ENCODE results near the gene INTS13. TPM values are rescaled to one million over a fixed set of nuclear protein-coding genes. Genes with fewer than 3 reads are reported as not detected.

INTS13 gene
- total RNA-seq, 1 experiment from 2014 or later: 50.5 TPM

- Histone ChIP-seq H3K9me3 (ENCODE audit: control insufficient read depth in 1 of 2, insufficient read depth in 1 of 2, low read depth in 1 of 2, low read length in 2 of 2) (no peaks in the 10 kb centered on the region), H3K27me3 (ENCODE audit: insufficient read depth, low read length) (no peaks in the 10 kb centered on the region), H3K9me2 (ENCODE audit: insufficient read depth) (no peaks in the 10 kb centered on the region), H3K36me3 (ENCODE audit: control insufficient read depth in 1 of 2, insufficient read depth in 2 of 2, low read length in 2 of 2) (peaks cover 10 to 13% of the 10 kb centered on the region in 2 experiments), H3K27ac (ENCODE audit: low read depth, low read length) (no peak overlapping the region), H4K20me1 (ENCODE audit: insufficient read depth) (no peaks in the 10 kb centered on the region), H3K4me1 (ENCODE audit: control insufficient read depth in 1 of 2, insufficient read depth in 2 of 2, low read length in 2 of 2) (no peaks in the 10 kb centered on the region), H3K9ac (ENCODE audit: low read length) (no peak overlapping the region), H3K4me2 (ENCODE audit: low read length) (no peak overlapping the region), H3K4me3 (replicated peaks in 1 of 2; ENCODE audit: low read depth in 1 of 2, low read length in 2 of 2) (no peak overlapping the region), H2AFZ (ENCODE audit: low read depth, low read length, poor library complexity, severe bottlenecking) (no peak overlapping the region), H3K79me2 (ENCODE audit: insufficient read depth, low read length) (peaks cover 57% of the 10 kb centered on the region)
- CTCF ChIA-PET: no interaction called here
- TF ChIP-seq RAD21 (IDR thresholded peaks at IDR 0.05; ENCODE audit: low read depth): no peak
- TF ChIP-seq TCF7L2 (IDR thresholded peaks at IDR 0.05; ENCODE audit: borderline replicate concordance, extremely low read depth, insufficient read depth, insufficient read length): no peak
- no peak for TF ChIP-seq ATF3 (IDR thresholded peaks at IDR 0.05)
- no peak for TF ChIP-seq POLR2A (IDR thresholded peaks at IDR 0.05; ENCODE audit: borderline replicate concordance, extremely low read depth, insufficient read depth, insufficient read length)
- ATAC-seq: no peak
- RAD21 ChIA-PET (ENCODE audit: low non-redundant PET in 1 of 2, low total read pairs in 2 of 2, uncharacterized antibody in 2 of 2, unreplicated experiment in 2 of 2): no interaction called here
- no TSS peak for BruUV-seq (replicated peaks)
- no peak for DNase-seq (ENCODE audit: low read depth, low spot score)
- intact Hi-C loops (cut with micrococcal nuclease): no loop called here
- POLR2A ChIA-PET: no interaction called here
These were observed 16.2 kb upstream of the INTS13 start for GRCh38 chr12:26954027-26954426.

GRCh38 chr12:26953447-26953846, 15.7 kb upstream of the INTS13 start:
- H3K4me2 ChIP-seq (ENCODE audit: low read length): no peak overlapping the region
- ATAC-seq: no peak
- H3K9me2 ChIP-seq (ENCODE audit: insufficient read depth): no peaks in the 10 kb centered on the region
- H2AFZ ChIP-seq (ENCODE audit: low read depth, low read length, poor library complexity, severe bottlenecking): no peak overlapping the region
- H3K9ac ChIP-seq (ENCODE audit: low read length): no peak overlapping the region
- peaks cover 63% of the 10 kb centered on the region for H3K79me2 ChIP-seq (ENCODE audit: insufficient read depth, low read length)
- H3K36me3 ChIP-seq (ENCODE audit: control insufficient read depth in 1 of 2, insufficient read depth in 2 of 2, low read length in 2 of 2): peaks cover 10 to 13% of the 10 kb centered on the region in 2 experiments
- H3K4me1 ChIP-seq (ENCODE audit: control insufficient read depth in 1 of 2, insufficient read depth in 2 of 2, low read length in 2 of 2): no peaks in the 10 kb centered on the region
- no peak overlapping the region for H3K27ac ChIP-seq (ENCODE audit: low read depth, low read length)
- 0 out of 4 replicates have a peak, but pooled peaks cover 0 to 5% of the 10 kb centered on the region in 2 experiments for H3K9me3 ChIP-seq (ENCODE audit: control insufficient read depth in 1 of 2, insufficient read depth in 1 of 2, low read depth in 1 of 2, low read length in 2 of 2)
- H3K27me3 ChIP-seq (ENCODE audit: insufficient read depth, low read length): no peaks in the 10 kb centered on the region
- POLR2A ChIA-PET: no interaction called here
- no peak for DNase-seq (ENCODE audit: low read depth, low spot score)
- RAD21 ChIA-PET (ENCODE audit: low non-redundant PET in 1 of 2, low total read pairs in 2 of 2, uncharacterized antibody in 2 of 2, unreplicated experiment in 2 of 2): no interaction called here
- CTCF ChIA-PET: no interaction called here
- no peak overlapping the region for H3K4me3 ChIP-seq (replicated peaks in 1 of 2; ENCODE audit: low read depth in 1 of 2, low read length in 2 of 2)
- BruUV-seq (replicated peaks): no TSS peak
- intact Hi-C loops (cut with micrococcal nuclease): no loop called here
- no peaks in the 10 kb centered on the region for H4K20me1 ChIP-seq (ENCODE audit: insufficient read depth)
- no peak for TF ChIP-seq EZH2phosphoT487 (IDR thresholded peaks at IDR 0.05; ENCODE audit: borderline replicate concordance)
- no peak for TF ChIP-seq POLR2AphosphoS5 (IDR thresholded peaks at IDR 0.05; ENCODE audit: low read depth, low read length)
- no peak for TF ChIP-seq YY1 (IDR thresholded peaks at IDR 0.05; ENCODE audit: extremely low read depth, insufficient replicate concordance, low read depth, low read length)
- TF ChIP-seq REST (IDR thresholded peaks at IDR 0.05; ENCODE audit: low read depth): no peak
- TF ChIP-seq ZBTB33 (IDR thresholded peaks at IDR 0.05; ENCODE audit: extremely low read depth, insufficient replicate concordance, low read length): no peak
- TF ChIP-seq EGR1 (IDR thresholded peaks at IDR 0.05; ENCODE audit: low read depth): no peak
- no peak for TF ChIP-seq TCF7L2 (IDR thresholded peaks at IDR 0.05; ENCODE audit: borderline replicate concordance, extremely low read depth, insufficient read depth, insufficient read length)
- no peak for TF ChIP-seq ATF3 (IDR thresholded peaks at IDR 0.05)
- no peak for TF ChIP-seq ZNF274 (IDR thresholded peaks at IDR 0.05; ENCODE audit: low read depth, low read length)
- TF ChIP-seq POLR2A (IDR thresholded peaks at IDR 0.05; ENCODE audit: borderline replicate concordance, extremely low read depth, insufficient read depth, insufficient read length): no peak
- no peak for TF ChIP-seq SIN3A (IDR thresholded peaks at IDR 0.05; ENCODE audit: low read depth)
- no peak for TF ChIP-seq SRF (IDR thresholded peaks at IDR 0.05; ENCODE audit: low read depth)
- no peak for TF ChIP-seq MAX (IDR thresholded peaks at IDR 0.05)
